K562 (cell line): Measurements from ENCODE around the gene ABT1. TPM values are rescaled to one million over a fixed set of nuclear protein-coding genes. Genes with fewer than 3 reads are reported as not detected.

Experiments used
- CHD2 ChIP-seq: IDR thresholded peaks from 2 replicates; pipeline ENCODE4 v1.6.1; 2011; ENCODE audit warnings: low read depth, low read length
- FOSL1 ChIP-seq: fragments of 200-800 bp; sonication (Bioruptor generic); conservative IDR thresholded peaks from 2 replicates; pipeline ENCODE4 v1.6.1; 2016; ENCODE audit warnings: missing genetic modification characterization, missing compliant biosample characterization
- KLF16 ChIP-seq: IDR thresholded peaks from 2 replicates; pipeline ENCODE4 v1.6.1; 2016; ENCODE audit warnings: antibody characterized with exemption
- NRF1 ChIP-seq, 2 experiments: fragments of 450-650 bp; IDR thresholded peaks in 1 of 2; conservative IDR thresholded peaks in 1 of 2; 2 replicates each; pipeline ENCODE4 v1.6.1; 2014; ENCODE audit warnings: mild to moderate bottlenecking in 2 of 2
- POLR2H ChIP-seq: IDR thresholded peaks from 2 replicates; pipeline ENCODE4 v1.6.1; 2016; ENCODE audit warnings: missing genetic modification characterization, low read depth, mild to moderate bottlenecking, control low read depth, missing compliant biosample characterization, moderate library complexity
- RBM34 ChIP-seq: fragments of 200-400 bp; formaldehyde crosslinking; IDR thresholded peaks from 2 replicates; pipeline ENCODE4 v1.6.1; 2018; ENCODE audit warnings: low read length, borderline replicate concordance; ENCODE audit not compliant: insufficient read depth
- REST ChIP-seq, 2 experiments: fragments of 450-650 bp; formaldehyde crosslinking in 1 of 2; IDR thresholded peaks; 2 replicates each; pipeline versions ENCODE4 v1.4.0 to v1.6.1; 2014 to 2020; ENCODE audit warnings: mild to moderate bottlenecking in 2 of 2, borderline replicate concordance in 1 of 2, low read depth in 1 of 2
- TARDBP ChIP-seq: fragments of 450-650 bp; IDR thresholded peaks from 2 replicates; pipeline ENCODE4 v1.6.1; 2016
- ZFP91 ChIP-seq: sonication (generic); formaldehyde crosslinking; IDR thresholded peaks from 2 replicates; pipeline ENCODE4 v1.8.0; 2022; ENCODE audit warnings: mild to moderate bottlenecking, missing genetic modification reagents
- ZNF699 ChIP-seq: fragments of 250-450 bp; sonication (Bioruptor Pico); IDR thresholded peaks from 2 replicates; pipeline ENCODE4 v1.8.0; 2021; ENCODE audit warnings: mild to moderate bottlenecking, moderate library complexity; ENCODE audit not compliant: insufficient replicate concordance
- ZNF77 ChIP-seq: fragments of 250-450 bp; sonication (Bioruptor Pico); IDR thresholded peaks from 2 replicates; pipeline ENCODE4 v1.5.0; 2020
- polyA plus RNA-seq, 8 experiments: library from polyadenylated mRNA; depleted of rRNA in 4 of 8; stranded (reverse) in 5 of 8; unstranded in 3 of 8; fragments of >200 nt; fragmentation: Nextera tagmentation in 2 of 8; fragmentation: Illumina TruSeq in 1 of 8; extraction: Ambion mirVana in 2 of 8; extraction: Trizol in 1 of 8; gene quantifications; 2 replicates each; pipeline versions ENCODE4 v1.2.1 to v1.2.3, GENCODE V29; 2011 to 2014; ENCODE audit warnings: inconsistent platforms in 1 of 8, missing spikeins in 1 of 8
- total RNA-seq, 7 experiments: library from RNA; depleted of rRNA in 6 of 7; stranded (reverse); fragments of >200 nt in 6 of 7; fragmentation: Illumina TruSeq in 2 of 7; extraction: Trizol in 2 of 7; gene quantifications; 2 replicates each; pipeline versions ENCODE4 v1.2.1 to v1.2.3, GENCODE V29; 2011 to 2021; ENCODE audit warnings: low replicate concordance in 1 of 7
- TF ChIP-seq, protein P1 (sequence below): fragments of 200-800 bp; sonication (Bioruptor generic); IDR thresholded peaks from 2 replicates; pipeline ENCODE4 v1.6.1; 2016; ENCODE audit warnings: missing genetic modification characterization, missing compliant biosample characterization

Gene ABT1
- total and polyA plus RNA-seq, 9 of the 15 experiments (the other 6 are each of a cell fraction or from before 2014, with no cell fraction given), result 8.8 to 52.7 (median 40.7) TPM

DNA sequence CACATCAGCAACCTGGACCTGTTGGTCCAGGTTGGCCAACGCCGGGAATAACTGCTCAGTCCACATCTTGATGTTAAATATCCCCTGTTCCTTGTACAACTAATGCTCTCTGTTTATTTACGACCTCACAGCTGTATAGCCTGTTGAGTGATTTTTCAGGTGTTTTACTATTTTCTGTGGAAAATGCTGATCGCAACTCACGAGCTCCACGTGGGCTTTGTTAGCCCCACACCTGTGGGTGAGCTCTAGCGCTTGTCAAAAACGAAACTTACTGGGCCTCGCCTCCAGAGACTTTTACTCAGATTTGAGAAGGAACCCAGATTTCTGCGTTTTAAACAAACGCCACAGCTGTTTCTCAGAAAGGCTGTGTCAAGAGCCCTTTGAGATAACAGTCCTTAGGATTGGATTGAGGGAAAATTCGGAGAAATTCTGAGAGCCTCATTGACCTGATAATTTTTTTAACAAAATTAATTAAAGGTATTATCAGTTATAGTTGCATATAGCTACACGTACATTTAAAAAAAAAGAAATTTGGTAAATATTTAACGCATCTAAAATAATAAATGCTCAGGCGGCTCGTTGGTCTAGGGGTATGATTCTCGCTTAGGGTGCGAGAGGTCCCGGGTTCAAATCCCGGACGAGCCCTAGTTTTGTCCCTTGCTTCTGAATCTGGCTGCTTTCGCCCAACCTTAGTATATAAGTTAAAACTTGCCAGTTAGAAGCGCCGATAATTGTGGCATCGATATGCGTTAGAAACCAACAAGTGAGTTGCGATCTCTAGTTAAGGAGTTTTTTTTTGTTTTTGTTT lies 41.9 kb upstream of the ABT1 start (continued):
- no peak for TF ChIP-seq REST (IDR thresholded peaks at IDR 0.05; ENCODE audit: borderline replicate concordance)
- no peak for TF ChIP-seq REST (CRISPR knock-in tag; IDR thresholded peaks at IDR 0.05; ENCODE audit: low read depth)
- peak; percentile 99 for TF ChIP-seq POLR2H (tag)
- no peak for TF ChIP-seq ZFP91 (CRISPR knock-in tag)
- TF ChIP-seq RBM34, result no peak
- TF ChIP-seq TARDBP, result peak; percentile 19; the same call in 1 of the 2 replicates
- TF ChIP-seq KLF16, result no peak
- TF ChIP-seq, protein P1, sequence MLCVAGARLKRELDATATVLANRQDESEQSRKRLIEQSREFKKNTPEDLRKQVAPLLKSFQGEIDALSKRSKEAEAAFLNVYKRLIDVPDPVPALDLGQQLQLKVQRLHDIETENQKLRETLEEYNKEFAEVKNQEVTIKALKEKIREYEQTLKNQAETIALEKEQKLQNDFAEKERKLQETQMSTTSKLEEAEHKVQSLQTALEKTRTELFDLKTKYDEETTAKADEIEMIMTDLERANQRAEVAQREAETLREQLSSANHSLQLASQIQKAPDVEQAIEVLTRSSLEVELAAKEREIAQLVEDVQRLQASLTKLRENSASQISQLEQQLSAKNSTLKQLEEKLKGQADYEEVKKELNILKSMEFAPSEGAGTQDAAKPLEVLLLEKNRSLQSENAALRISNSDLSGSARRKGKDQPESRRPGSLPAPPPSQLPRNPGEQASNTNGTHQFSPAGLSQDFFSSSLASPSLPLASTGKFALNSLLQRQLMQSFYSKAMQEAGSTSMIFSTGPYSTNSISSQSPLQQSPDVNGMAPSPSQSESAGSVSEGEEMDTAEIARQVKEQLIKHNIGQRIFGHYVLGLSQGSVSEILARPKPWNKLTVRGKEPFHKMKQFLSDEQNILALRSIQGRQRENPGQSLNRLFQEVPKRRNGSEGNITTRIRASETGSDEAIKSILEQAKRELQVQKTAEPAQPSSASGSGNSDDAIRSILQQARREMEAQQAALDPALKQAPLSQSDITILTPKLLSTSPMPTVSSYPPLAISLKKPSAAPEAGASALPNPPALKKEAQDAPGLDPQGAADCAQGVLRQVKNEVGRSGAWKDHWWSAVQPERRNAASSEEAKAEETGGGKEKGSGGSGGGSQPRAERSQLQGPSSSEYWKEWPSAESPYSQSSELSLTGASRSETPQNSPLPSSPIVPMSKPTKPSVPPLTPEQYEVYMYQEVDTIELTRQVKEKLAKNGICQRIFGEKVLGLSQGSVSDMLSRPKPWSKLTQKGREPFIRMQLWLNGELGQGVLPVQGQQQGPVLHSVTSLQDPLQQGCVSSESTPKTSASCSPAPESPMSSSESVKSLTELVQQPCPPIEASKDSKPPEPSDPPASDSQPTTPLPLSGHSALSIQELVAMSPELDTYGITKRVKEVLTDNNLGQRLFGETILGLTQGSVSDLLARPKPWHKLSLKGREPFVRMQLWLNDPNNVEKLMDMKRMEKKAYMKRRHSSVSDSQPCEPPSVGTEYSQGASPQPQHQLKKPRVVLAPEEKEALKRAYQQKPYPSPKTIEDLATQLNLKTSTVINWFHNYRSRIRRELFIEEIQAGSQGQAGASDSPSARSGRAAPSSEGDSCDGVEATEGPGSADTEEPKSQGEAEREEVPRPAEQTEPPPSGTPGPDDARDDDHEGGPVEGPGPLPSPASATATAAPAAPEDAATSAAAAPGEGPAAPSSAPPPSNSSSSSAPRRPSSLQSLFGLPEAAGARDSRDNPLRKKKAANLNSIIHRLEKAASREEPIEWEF (CRISPR knock-in tag), result peak; percentile 36; the same call in 1 of the 2 replicates
- TF ChIP-seq FOSL1 (tag), result peak; percentile 26; the same call in 1 of the 2 replicates
- TF ChIP-seq CHD2, result 0 out of 2 replicates have a peak, but pooled peaks have one; percentile 51
- no peak for TF ChIP-seq NRF1 (conservative IDR thresholded peaks at IDR 0.05 in 1 of 2, IDR thresholded peaks at IDR 0.05 in 1 of 2)
- TF ChIP-seq ZNF77 (CRISPR knock-in tag), result no peak
- TF ChIP-seq ZNF699 (CRISPR knock-in tag), result no peak
